Activated CD8-positive, alpha-beta memory T cell treated with anti-CD3 and anti-CD28 coated beads for 24 hours (primary cell): ENCODE data around the gene DNMT1.
"Not testable (repeated sequence)": the region's sequence is repeated elsewhere in the genome, so short reads cannot be mapped to it uniquely, and the experiment has no call there.

Experiments
- DNase-seq: peaks from one replicate; pipeline ENCODE4 v3.0.0-alpha.2; 2020

DNMT1 gene

GRCh38 chr19:10182076-10182475 lies 12.7 kb downstream of the DNMT1 start:
- DNase-seq = no peak

DNA sequence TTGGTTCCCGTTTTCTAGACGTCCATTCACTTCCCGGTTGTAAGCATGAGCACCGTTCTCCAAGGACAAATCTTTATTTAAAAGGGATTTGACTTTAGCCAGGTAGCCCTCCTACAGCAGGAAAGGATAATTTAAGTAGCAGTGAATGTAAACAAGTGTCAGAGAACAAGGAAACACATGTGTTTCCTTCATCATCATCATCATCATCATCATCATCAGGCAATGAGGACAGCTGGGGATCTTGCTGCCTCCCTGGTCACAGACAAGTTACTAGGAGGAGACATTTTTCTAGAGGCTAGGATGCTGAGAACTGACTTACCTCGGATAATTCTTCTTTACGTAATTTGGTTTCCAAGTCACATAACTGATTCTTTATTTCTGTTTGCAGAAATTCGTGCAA lies 14.3 kb downstream of the DNMT1 start:
- DNase-seq = no peak

DNA sequence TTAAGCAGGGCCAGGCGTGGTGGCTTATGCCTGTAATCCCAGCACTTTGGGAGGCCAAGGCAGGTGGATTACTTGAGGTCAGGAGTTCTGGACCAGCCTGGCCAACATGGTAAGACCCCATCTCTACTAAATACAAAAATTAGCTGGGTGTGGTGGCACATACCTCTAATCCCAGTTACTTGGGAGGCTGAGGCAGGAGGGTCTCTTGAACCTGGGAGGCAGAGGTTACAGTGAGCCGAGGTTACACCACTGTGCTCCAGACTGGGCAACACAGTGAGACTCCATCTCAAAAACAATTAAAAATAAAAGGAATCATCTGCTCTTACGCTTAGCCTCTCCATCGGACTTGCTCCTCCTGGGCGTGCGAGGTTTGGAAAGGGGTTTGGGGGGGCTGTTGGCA lies 14.7 kb downstream of the DNMT1 start:
- DNase-seq = not testable (repeated sequence)

- no peak for DNase-seq
These were observed 21.2 kb downstream of the DNMT1 start for GRCh38 chr19:10173527-10173926.

DNA sequence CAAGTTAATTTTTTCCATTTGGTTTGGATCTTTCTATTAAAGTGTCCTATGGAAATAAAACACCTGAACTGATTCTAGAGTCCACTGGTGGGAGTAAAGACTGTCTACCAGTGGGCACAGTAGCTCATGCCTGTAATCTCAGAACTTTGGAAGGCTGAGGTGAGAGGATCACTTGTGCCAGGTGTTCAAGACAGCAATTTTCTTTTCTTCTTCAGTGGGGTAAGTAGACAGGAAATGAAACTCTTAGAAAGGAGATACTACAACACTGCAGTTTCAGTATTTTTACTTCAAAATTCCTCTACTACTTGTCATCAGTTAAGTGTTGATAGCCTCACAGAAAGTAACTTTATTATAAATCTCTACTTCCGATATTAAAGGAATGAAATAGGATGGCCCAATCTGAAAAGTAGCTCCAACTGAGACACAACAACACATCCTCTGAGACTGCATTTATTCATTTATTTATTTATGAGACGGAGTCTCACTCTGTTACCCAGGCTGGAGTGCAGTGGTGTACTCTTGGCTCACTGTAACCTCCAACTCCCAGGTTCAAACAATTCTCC lies 26.3 kb downstream of the DNMT1 start:
- no peak for DNase-seq

DNA sequence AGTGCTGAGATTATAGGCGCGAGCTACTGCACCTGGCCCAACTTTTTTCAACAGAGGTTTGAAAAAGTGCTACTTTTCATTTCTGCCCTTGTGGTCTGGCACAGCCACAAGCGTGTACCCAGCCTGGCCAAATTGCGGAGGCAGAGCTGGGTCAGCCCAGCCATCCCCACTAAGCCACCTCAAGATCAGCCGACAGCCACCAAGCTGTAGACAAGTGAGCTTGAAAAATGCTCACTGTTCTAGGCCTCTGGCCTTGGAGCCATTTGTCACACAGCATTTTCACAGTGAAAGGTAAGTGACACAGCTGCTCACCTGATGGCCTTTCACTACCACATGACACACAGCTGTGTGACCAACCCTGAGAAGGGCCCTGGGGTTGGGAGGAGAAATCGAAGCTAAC lies 27.3 kb downstream of the DNMT1 start:
- DNase-seq = no peak

- DNase-seq = not testable (repeated sequence)
These were observed 28.3 kb downstream of the DNMT1 start for GRCh38 chr19:10166501-10166900.

DNA sequence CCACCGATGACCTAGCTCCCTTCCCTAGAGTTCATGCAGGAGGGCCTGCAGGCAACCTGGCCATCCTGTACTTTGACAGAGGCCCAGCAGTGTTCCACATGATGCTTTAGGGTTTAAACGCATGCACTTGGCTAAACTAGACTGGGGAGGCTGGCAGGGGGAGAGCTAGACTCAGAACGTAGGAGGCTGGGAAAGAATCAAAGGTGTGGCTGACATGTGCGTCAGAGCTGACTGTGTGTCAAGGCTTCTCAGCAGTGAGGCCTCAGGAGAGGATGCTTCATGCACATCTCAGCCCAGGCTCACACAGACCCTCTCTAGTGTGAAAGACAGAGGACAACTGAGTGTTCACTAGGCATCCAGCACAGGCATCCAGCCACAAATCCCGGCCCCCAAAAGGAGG lies 28.7 kb downstream of the DNMT1 start:
- no peak for DNase-seq

DNA sequence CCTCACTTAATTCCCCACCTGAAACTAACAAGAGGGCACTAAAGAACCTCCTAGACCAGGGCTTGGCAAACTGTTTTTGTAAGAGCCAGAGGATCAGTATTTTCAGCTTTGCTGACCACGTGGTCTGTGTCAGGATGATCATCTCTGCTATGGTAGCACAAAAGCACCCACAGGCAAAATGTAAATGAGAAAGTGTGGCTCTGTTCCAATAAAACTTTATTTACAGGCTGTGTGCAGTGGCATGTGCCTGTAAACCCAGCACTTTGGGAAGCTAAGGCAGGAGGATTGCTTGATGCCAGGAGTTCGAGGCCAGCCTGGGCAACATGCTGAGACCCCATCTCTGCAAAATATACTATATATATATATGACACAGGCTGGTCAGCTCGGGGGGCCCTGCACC lies 31.2 kb downstream of the DNMT1 start:
- DNase-seq = no peak

- no peak for DNase-seq
These were observed 35.1 kb downstream of the DNMT1 start for GRCh38 chr19:10159610-10160009.

DNA sequence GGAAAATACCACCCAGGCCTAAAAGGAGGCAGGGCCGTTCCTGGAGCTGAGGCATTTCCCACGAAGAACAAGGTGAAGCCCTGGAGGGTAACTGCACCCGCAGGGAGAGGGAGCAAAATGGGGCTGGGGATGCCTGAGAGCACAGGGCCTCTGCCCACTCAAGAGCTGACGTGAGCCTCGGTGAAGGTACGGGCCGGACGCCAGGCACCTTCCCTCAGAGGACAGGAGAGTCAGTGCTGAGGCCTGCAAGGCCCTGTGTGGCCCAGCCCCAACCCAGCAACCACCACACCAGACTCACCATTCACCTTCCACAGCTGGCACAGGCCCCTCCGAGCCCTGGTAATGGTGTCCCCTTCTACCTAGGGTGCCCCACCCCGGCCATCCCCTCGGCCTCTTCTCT lies 36.3 kb downstream of the DNMT1 start:
- DNase-seq = no peak

DNA sequence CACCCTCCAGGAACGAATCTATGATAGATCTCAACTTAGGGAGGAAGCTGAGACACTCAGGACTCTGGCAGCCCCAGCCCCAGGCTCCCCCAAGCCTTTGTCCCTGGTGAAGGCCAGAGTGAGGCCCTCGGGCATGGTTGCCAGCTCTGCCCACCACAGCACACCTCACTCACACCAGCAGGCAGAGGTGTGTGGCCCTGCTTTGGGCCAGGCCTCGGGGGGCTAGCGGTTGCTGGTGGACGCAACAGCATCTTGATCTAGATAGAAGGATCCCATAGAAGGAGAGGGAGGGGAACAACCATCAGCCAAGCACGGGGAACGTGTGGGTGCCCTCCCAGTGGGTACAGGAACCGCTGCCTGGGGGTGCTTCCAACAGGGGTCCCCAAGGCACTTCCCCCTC lies 36.7 kb downstream of the DNMT1 start:
- DNase-seq = no peak

DNA sequence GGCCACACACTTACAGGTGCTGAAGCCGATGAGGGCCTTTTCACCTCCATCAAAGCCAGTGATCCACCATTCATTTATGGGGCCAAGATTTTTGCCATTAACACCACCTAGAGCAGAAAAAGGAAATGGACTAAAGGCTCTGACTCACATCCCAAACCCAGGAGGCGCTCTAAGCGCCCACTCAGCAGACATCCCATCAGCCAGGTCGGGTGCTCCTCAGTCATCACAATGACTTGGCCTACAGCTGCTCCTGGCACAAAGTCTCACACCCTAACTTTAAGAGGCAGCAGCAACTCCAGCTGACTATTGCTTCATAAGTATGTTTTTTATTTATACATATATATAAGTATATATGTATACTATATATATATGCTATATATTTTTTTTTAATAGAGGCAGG lies 38.9 kb downstream of the DNMT1 start:
- DNase-seq = no peak

DNA sequence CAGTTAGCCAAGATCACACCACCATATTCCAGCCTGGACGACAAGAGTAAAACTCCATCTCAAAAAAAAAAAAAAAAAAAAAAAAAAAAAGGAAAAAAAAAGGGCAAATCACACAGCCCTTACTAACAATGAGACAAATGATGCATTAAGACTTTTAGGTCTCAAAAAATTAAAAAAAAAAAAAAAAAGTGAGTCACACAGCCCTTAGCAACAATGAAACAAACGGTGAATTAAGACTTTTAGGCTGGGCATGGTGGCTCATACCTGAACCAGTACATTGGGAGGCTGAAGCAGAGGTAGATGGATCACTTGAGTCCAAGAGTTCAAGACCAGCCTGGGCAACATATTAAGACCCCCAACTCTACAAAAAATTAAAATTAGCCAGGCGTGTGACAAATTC lies 42.7 kb downstream of the DNMT1 start:
- no peak for DNase-seq

GRCh38 chr19:10151521-10151920 lies 43.2 kb downstream of the DNMT1 start:
- DNase-seq = no peak

GRCh38 chr19:10149427-10149826 lies 45.3 kb downstream of the DNMT1 start:
- no peak for DNase-seq

- no peak for DNase-seq
These were observed 48.6 kb downstream of the DNMT1 start for GRCh38 chr19:10146142-10146541.

GRCh38 chr19:10145031-10145430 lies 49.7 kb downstream of the DNMT1 start:
- DNase-seq = no peak

DNA sequence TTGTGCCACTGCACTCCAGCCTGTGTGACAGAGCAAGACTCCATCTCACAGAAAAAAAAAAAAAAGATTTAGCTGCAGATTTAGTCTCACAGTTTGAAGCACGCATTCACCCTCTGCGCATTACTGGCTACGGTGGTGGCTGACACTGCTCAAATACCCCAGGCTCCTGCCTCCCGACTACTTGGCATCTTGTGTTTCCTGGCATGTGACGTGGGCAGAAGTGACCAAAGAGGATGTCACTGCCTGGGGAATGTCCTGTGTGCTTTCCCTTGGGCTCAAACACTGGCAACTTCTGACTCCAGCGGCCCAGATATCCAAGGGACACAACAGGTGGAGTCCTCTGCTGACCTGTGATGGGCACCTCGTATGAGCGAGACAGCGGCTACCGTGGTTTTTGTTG lies 50.4 kb downstream of the DNMT1 start:
- DNase-seq = no peak

DNA sequence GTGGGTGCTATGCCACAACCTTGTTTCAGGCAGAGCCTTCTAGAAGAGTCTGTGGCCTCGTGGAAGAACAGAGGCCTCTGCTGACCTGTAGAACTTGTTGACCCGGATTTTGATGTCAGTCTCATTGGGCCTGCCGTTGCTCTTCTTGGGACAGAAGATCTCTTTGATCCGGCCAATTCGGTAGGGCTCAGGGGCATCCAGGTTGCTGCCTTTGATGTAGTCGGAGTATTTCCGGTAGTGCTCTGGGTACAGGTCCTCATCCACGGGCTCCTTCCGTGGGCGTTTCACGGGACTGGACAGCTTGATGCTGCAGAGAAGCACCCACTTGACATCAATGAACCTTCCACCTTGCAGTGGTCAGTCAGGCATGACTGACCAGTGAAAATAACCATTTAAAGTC lies 51.1 kb downstream of the DNMT1 start:
- no peak for DNase-seq

GRCh38 chr19:10142701-10143375 lies 51.9 kb downstream of the DNMT1 start:
- peak; percentile 67 for DNase-seq

- DNase-seq = no peak
These were observed 52.8 kb downstream of the DNMT1 start for GRCh38 chr19:10141973-10142372.

- DNase-seq = no peak
These were observed 53.3 kb downstream of the DNMT1 start for GRCh38 chr19:10141479-10141878.

DNA sequence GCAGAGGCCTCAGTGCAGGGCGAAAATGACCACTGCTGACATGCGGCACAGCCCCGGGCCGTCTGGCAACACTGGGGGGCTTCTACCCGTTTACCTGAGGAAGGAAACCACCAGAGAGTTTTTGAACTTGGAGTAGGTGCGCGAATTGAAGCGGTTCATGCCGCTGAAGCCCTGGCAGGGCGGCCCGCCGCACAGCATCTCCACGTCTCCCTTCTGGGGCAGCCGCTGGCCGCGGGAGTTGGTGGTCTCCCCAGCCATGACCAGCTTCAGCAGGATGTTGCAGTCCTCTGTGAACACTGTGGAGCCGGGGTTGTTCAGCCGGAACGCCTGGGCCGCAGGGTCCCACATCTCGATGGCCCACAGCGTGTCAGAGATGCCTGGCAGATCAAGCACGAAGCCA lies 54.8 kb downstream of the DNMT1 start:
- no peak for DNase-seq
